Epithelial cell of umbilical artery (primary cell): ENCODE measurements around the gene PHF21A. TPM values are rescaled to one million over a fixed set of nuclear protein-coding genes. Genes with fewer than 3 reads are reported as not detected.

Source experiments
- total RNA-seq: library from RNA; depleted of rRNA; stranded (reverse); fragments of >200 nt; gene quantifications from 2 replicates; pipeline ENCODE4 v1.2.3, GENCODE V29; 2014

PHF21A gene
- total RNA-seq, result 4.2 and 7.4 TPM in 2 replicates

GRCh38 chr11:46121301-46121723 is at the start of gene PHF21A:
Gene PHF21A (minus strand): TSS chr11:46121454. CDS start chr11:46084219, 37,235 bp downstream.

GRCh38 chr11:45922425-45923082 is 198.7 kb downstream of the PHF21A start, which contains the start of gene LARGE2:
Gene LARGE2 (plus strand): TSS chr11:45922656. CDS start chr11:45922883, 227 bp downstream.

GRCh38 chr11:45917623-45918330 is 203.5 kb downstream of the PHF21A start, which contains the start of gene PEX16:
Gene PEX16 (minus strand): TSS chr11:45917877. CDS start chr11:45917811, 66 bp downstream.

DNA sequence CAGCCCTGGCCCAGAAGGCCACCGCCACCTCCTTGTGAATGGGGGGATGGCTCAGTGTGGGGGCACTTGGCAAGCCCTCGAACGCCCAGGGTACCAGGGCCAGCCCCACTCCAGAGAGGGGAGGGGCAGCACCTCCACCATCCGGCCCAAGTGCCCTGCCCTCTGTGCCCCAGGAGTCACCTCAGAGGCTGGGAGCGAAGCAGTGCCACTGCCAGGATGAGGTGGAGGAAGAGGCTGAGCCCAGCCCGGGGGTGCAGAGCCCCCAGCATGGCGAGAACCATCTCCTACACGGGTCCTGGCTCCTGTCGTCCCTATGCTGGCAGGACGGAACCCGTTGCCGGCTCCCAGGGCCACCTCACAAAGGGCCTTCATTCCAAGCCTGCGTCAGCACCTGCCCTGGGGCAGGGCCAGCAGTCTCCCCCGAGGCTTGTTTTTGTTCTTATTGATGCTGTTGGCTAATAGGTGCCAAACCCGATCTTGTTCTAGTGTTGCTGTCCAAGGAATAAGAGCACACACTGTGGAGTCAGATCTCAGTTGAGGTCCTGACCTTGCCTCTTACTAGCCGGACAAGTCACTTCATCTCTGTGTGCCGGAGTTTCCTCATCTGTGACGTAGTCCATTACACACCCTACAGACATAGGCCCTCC is 214.2 kb downstream of the PHF21A start, which contains the start of gene FREY1:
TSS of gene FREY1 (minus strand) at position 307 of the 647 bp plus-strand sequence. CDS start at position 281, 26 bp downstream.

GRCh38 chr11:45885274-45885920 is 235.9 kb downstream of the PHF21A start, which contains the start of gene MAPK8IP1:
Gene MAPK8IP1 (plus strand): TSS chr11:45885651. CDS start chr11:45885821, 170 bp downstream.

Other genes with a start within 250 kb of the PHF21A start
- gene MAPK8IP1, start 235.8 kb downstream of the PHF21A start, total RNA-seq, result 4.1 and 5.2 TPM in 2 replicates
- 0.65 and 1.7 TPM in 2 replicates for gene FREY1, start 214.2 kb downstream of the PHF21A start, total RNA-seq
- 38.3 and 43.2 TPM in 2 replicates for gene PEX16, start 203.6 kb downstream of the PHF21A start, total RNA-seq
- gene LARGE2, start 198.8 kb downstream of the PHF21A start, total RNA-seq, result under 0.01 TPM in 1 of 2 replicates, not detected in the other
- gene CREB3L1, start 156.2 kb upstream of the PHF21A start, total RNA-seq, result 0.32 and 1.2 TPM in 2 replicates
- 48.1 and 57.8 TPM in 2 replicates for gene DGKZ, start 226.0 kb upstream of the PHF21A start, total RNA-seq